Activated naive CD8-positive, alpha-beta T cell treated with anti-CD3 and anti-CD28 coated beads, Interleukin-2, amount 50 U/mL, for 24 hours (primary cell): ENCODE results near the gene TRIM62.

Source experiments
- ATAC-seq: fragments of 150-1000 bp; cut with Tn5 transposase; one replicate; pipeline ENCODE4 v1.10.0; 2021
- DNase-seq: peaks from one replicate; pipeline ENCODE4 v3.0.0; 2021
- H3K27ac Mint-ChIP-seq: one replicate; pipeline ENCODE4 v1.8.0; 2021; ENCODE audit warnings: mild to moderate bottlenecking, mixed read lengths
- H3K27me3 Mint-ChIP-seq: one replicate; pipeline ENCODE4 v1.8.0; 2021; ENCODE audit warnings: mixed read lengths
- H3K36me3 Mint-ChIP-seq: one replicate; pipeline ENCODE4 v1.8.0; 2021; ENCODE audit warnings: low read depth, mixed read lengths
- H3K4me1 Mint-ChIP-seq: one replicate; pipeline ENCODE4 v1.8.0; 2021; ENCODE audit warnings: mixed read lengths
- H3K4me3 Mint-ChIP-seq: one replicate; pipeline ENCODE4 v1.8.0; 2021; ENCODE audit warnings: mild to moderate bottlenecking, moderate library complexity, mixed read lengths
- H3K9me3 Mint-ChIP-seq: one replicate; pipeline ENCODE4 v1.8.0; 2021; ENCODE audit warnings: mixed read lengths

The TRIM62 gene

DNA sequence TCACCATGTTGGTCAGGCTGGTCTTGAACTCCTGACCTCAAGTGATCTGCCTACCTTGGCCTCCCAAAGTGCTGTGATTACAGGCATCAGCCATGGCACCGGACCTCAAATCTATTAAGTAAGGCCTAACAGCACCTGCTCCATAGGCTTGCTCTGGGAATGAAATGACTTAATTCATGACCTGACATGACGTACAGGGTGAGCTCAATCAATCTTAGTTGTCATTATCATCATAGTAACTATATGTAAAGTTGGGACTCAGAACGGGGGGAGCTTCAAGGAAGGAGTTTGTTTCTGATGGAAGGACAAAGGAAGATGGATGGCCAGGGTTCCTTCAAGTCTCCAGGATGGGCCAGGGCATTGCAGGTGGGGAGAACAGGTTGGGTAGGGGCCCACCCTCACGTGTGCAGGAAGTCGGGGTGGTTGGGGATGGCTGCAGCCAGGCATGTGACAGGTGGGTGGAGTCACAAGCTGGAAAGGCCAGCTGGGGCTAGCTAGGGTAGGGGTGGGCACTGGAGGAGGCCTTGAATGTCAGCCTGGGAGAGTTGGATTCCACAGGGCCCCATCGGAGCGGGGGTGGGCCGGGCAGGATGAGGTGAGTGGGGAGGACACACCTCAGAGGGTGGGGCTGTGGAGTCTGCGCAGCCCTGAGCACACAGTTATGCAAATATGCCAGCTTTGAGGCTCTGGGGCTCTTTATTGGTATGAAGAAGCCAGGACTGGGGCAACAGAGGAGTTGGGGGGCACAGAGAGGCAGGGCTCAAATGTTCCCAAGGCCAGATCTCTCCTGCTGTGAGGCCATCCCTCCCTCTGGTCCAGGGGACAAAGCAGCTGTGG lies 9.6 kb downstream of the TRIM62 start:
- H3K27me3 Mint-ChIP-seq: no peaks in the 10 kb centered on the region
- no peak overlapping the region for H3K27ac Mint-ChIP-seq
- no peaks in the 10 kb centered on the region for H3K4me1 Mint-ChIP-seq
- peaks cover 2% of the 10 kb centered on the region for H3K36me3 Mint-ChIP-seq
- no peaks in the 10 kb centered on the region for H3K9me3 Mint-ChIP-seq
- DNase-seq (no peak), ATAC-seq (no peak)
- H3K4me3 Mint-ChIP-seq: no peak overlapping the region

- H3K27me3 Mint-ChIP-seq: no peaks in the 10 kb centered on the region
- no peak overlapping the region for H3K27ac Mint-ChIP-seq
- H3K9me3 Mint-ChIP-seq: no peaks in the 10 kb centered on the region
- no peaks in the 10 kb centered on the region for H3K4me1 Mint-ChIP-seq
- DNase-seq (no peak), ATAC-seq (no peak)
- H3K4me3 Mint-ChIP-seq: no peak overlapping the region
- H3K36me3 Mint-ChIP-seq: peaks cover 2% of the 10 kb centered on the region
These were observed 11.2 kb downstream of the TRIM62 start for GRCh38 chr1:33170351-33171274.

- no peaks in the 10 kb centered on the region for H3K27me3 Mint-ChIP-seq
- H3K36me3 Mint-ChIP-seq: peaks cover 2% of the 10 kb centered on the region
- H3K27ac Mint-ChIP-seq: no peak overlapping the region
These were observed 12.4 kb downstream of the TRIM62 start for GRCh38 chr1:33169290-33170055.

DNA sequence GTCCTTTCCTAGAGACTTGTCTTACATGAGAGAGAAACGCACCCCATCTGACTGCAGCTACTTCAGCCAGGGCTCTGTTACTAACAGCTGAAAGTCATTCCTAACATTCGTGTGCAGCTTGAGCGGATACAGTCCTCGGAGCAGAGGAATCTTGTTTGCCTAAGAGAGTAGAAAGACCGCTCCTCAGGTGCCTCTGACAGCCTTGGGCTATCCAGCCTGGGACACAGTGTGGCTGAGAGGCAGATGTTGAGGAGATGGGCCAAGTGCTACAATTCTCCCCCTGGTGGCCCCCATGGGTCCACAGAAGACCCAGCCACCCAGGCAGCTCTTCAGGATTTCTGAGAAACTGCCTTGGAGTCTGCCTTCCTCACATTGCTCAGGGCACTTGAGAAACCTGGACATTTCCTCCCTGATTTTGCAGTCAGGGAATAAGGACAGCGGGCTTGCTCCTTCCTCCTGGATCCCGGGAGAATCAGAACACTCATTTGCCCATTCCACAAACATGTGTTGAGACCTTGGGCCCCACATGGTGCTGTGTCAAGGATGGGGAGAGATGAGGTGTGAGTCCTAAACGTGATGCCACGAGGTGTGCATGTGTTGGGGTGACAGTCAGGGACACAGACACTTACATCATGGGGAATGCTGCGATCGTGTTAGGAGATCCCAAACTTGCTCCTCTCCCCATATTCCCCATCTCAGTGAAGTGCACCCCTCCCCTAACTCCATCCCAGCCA lies 13.1 kb downstream of the TRIM62 start:
- Mint-ChIP-seq H3K27me3 (no peaks in the 10 kb centered on the region), H3K9me3 (no peaks in the 10 kb centered on the region), H3K36me3 (peaks cover 3% of the 10 kb centered on the region), H3K4me3 (no peak overlapping the region), H3K27ac (no peak overlapping the region), H3K4me1 (no peaks in the 10 kb centered on the region)
- DNase-seq (no peak), ATAC-seq (no peak)

More at GRCh38 chr1:33169290-33170055, 12.4 kb downstream of the TRIM62 start:
- DNase-seq (no peak), ATAC-seq (no peak)
- Mint-ChIP-seq H3K4me1 (no peaks in the 10 kb centered on the region), H3K4me3 (no peak overlapping the region), H3K9me3 (no peaks in the 10 kb centered on the region)

DNA sequence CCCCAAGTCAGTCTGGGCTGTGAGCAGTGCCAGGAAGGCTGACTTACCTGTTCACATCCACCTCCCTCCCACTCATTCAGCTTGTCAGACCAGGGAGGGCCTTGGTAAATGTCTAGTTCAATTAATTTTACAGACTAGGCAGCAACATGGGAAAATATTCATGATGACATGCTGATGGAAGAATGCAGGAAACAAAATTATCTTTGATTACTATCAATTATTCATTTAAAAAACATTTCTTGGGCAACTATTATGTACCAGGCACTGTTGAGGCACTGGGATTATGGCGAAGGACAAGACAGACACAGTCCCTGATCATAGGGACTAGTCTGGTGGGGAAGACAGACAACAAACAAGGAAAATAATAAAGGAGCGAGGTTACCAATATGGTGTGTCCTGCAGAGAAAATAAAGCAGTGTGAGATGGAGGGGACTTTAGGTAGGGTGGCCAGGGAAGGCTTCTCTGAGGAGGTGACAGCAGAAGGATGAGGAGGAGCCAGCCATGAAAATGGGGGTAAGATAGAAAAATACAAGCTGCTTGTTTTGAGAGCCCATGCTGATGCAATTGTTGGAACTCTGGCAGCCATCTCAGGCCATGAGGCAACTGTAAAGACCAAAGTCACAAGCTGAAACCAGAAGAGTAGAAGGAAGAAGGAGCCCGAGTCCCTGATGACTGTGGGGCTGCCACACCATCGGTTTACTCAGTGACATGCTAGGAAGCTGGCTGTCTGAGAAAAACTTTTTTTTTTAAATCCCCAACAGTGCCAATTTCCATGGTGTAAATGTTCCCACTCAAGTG lies 14.0 kb downstream of the TRIM62 start:
- Mint-ChIP-seq H3K4me1 (no peaks in the 10 kb centered on the region), H3K9me3 (no peaks in the 10 kb centered on the region), H3K4me3 (no peak overlapping the region), H3K36me3 (peaks cover 4% of the 10 kb centered on the region), H3K27ac (no peak overlapping the region), H3K27me3 (no peaks in the 10 kb centered on the region)
- no peak for DNase-seq
- no peak for ATAC-seq

- ATAC-seq (no peak), DNase-seq (no peak)
- no peaks in the 10 kb centered on the region for H3K27me3 Mint-ChIP-seq
- H3K4me1 Mint-ChIP-seq: no peaks in the 10 kb centered on the region
- H3K9me3 Mint-ChIP-seq: no peaks in the 10 kb centered on the region
- H3K27ac Mint-ChIP-seq: no peak overlapping the region
- H3K4me3 Mint-ChIP-seq: no peak overlapping the region
- H3K36me3 Mint-ChIP-seq: peaks cover 5% of the 10 kb centered on the region
These were observed 16.0 kb downstream of the TRIM62 start for GRCh38 chr1:33165809-33166208.

DNA sequence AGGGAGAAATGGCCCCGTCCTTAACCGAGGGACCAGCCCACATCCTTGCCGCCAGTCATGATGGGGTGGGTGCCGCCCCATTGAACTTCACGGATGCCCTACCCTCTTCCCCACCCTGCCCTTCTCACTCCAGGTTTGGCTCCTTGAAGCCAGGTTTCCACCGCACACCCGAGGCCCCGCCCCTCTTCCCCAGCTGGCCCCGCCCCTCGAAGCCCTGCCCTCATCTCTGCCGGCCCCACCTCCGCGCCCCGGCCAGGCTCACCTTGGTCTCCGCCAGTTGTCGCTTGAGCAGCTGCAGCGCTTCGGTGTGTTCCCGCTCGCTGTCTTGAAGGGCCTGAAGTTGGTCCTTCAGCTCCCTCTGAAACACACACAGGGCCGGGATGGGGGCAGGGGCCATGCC lies 16.6 kb downstream of the TRIM62 start:
- Mint-ChIP-seq H3K9me3 (no peaks in the 10 kb centered on the region), H3K36me3 (peaks cover 5% of the 10 kb centered on the region), H3K27ac (no peak overlapping the region), H3K27me3 (no peaks in the 10 kb centered on the region), H3K4me1 (no peaks in the 10 kb centered on the region), H3K4me3 (no peak overlapping the region)
- DNase-seq (no peak), ATAC-seq (no peak)

GRCh38 chr1:33163621-33164519 lies 18.0 kb downstream of the TRIM62 start:
- H3K36me3 Mint-ChIP-seq: peaks cover 5% of the 10 kb centered on the region
- DNase-seq (no peak), ATAC-seq (no peak)
- no peak overlapping the region for H3K4me3 Mint-ChIP-seq
- H3K9me3 Mint-ChIP-seq: no peaks in the 10 kb centered on the region
- H3K27ac Mint-ChIP-seq: no peak overlapping the region
- H3K4me1 Mint-ChIP-seq: no peaks in the 10 kb centered on the region
- no peaks in the 10 kb centered on the region for H3K27me3 Mint-ChIP-seq

GRCh38 chr1:33162141-33162540 lies 19.7 kb downstream of the TRIM62 start:
- Mint-ChIP-seq H3K4me3 (no peak overlapping the region), H3K27me3 (no peaks in the 10 kb centered on the region), H3K36me3 (peaks cover 3% of the 10 kb centered on the region), H3K27ac (no peak overlapping the region), H3K4me1 (no peaks in the 10 kb centered on the region), H3K9me3 (no peaks in the 10 kb centered on the region)
- DNase-seq (no peak), ATAC-seq (no peak)

DNA sequence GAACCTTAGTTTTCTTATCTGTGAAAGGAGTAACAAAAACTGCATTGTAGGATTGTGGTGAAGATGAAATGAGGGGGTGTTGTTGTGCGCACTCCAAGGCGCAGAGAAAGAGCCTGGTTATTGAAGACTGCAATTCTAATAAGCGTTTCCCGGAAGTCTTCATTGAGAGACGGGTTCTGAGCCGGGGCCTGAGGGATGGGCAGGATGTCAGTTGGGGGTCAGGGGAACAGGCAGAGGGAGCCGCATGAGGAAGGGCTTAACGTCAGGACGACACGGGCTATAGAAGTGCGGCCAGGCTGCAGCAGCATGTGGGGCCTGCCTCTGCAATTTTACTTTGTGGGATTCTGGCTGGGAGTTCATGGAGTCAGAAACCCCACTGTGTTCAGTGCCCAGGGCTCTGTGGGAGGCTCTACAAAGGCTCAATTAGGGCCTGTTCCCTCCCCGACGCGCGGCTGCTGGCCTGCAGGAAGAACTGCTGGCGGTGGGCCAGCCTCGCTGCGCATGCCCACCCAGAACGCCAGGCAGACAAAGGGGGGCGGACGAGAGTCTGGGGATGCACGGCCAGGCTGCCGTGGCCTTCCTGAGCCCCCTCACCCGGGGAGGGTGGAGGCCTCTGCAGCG lies 20.7 kb downstream of the TRIM62 start:
- H3K36me3 Mint-ChIP-seq: peaks cover 3% of the 10 kb centered on the region
- H3K9me3 Mint-ChIP-seq: no peaks in the 10 kb centered on the region
- no peak overlapping the region for H3K4me3 Mint-ChIP-seq
- H3K4me1 Mint-ChIP-seq: no peaks in the 10 kb centered on the region
- no peak overlapping the region for H3K27ac Mint-ChIP-seq
- DNase-seq (no peak), ATAC-seq (no peak)
- no peaks in the 10 kb centered on the region for H3K27me3 Mint-ChIP-seq

- peaks cover 3% of the 10 kb centered on the region for H3K36me3 Mint-ChIP-seq
- no peaks in the 10 kb centered on the region for H3K27me3 Mint-ChIP-seq
- no peaks in the 10 kb centered on the region for H3K4me1 Mint-ChIP-seq
- DNase-seq (no peak), ATAC-seq (no peak)
- H3K27ac Mint-ChIP-seq: no peak overlapping the region
- H3K9me3 Mint-ChIP-seq: no peaks in the 10 kb centered on the region
- H3K4me3 Mint-ChIP-seq: no peak overlapping the region
These were observed 22.3 kb downstream of the TRIM62 start for GRCh38 chr1:33159577-33159976.

GRCh38 chr1:33158366-33158765 lies 23.5 kb downstream of the TRIM62 start:
- DNase-seq (no peak), ATAC-seq (no peak)
- no peaks in the 10 kb centered on the region for H3K27me3 Mint-ChIP-seq
- peaks cover 1% of the 10 kb centered on the region for H3K36me3 Mint-ChIP-seq
- no peak overlapping the region for H3K27ac Mint-ChIP-seq
- H3K4me3 Mint-ChIP-seq: no peak overlapping the region
- no peaks in the 10 kb centered on the region for H3K9me3 Mint-ChIP-seq
- no peaks in the 10 kb centered on the region for H3K4me1 Mint-ChIP-seq
